Subcutaneous adipose tissue (tissue), 4 donors: ENCODE measurements around the gene CCT7. TPM values are rescaled to one million over a fixed set of nuclear protein-coding genes. Genes with fewer than 3 reads are reported as not detected.

Experiments
- CTCF ChIP-seq: fragments of 450-650 bp; IDR thresholded peaks from one replicate; pipeline ENCODE4 v1.5.1; 2016; ENCODE audit warnings: low read depth, mild to moderate bottlenecking, control low read depth, antibody characterized with exemption, moderate library complexity
- total RNA-seq, 4 donors: library from RNA; depleted of rRNA; stranded (reverse); fragments of >200 nt; gene quantifications; one replicate each; pipeline ENCODE4 v1.1.0, GENCODE V29; 2016

CCT7 gene
- total RNA-seq, 4 donors from 2014 or later, result 131 to 219 (median 154) TPM

DNA sequence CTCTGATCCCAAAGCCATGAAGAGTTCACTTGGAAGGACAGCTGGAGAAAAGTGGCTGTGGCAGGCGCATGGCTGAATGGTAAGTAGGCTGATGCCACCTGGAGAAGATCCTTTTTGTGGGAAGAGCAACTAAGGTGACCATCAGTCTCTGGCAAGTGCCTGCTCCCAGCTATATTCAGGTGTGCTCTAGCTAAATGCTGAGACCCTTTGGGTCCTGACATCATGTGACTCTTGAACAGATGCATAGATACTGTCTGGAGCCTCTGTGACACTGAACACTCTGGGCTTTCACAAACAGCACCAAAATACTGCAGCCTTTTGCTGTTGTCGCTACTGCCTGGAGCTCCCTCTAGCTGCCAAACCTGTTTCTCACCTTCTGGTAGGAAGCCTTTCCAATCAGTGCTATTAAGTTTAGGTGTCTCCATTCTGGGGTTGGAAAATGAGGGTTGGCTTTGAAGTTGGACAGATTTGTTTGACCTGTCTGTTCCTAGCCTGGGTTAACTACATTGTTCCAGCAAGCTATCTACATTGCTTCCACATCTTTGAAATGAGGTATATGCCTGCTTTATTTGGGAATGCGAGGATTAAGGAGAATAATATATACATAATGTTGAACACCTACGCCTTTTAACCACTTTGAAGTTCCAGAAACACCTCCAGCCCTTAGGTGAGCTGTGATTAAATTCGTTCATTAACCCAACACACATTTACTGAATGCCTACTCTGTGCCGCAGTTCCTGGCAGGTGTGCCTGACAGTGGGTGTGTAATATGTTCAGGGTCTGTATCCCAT, 56.1 kb downstream of the CCT7 start:
- no peak for TF ChIP-seq CTCF

GRCh38 chr2:73291093-73291460, 57.0 kb downstream of the CCT7 start:
- no peak for TF ChIP-seq CTCF

GRCh38 chr2:73291461-73292315, 57.6 kb downstream of the CCT7 start:
- TF ChIP-seq CTCF, result no peak

DNA sequence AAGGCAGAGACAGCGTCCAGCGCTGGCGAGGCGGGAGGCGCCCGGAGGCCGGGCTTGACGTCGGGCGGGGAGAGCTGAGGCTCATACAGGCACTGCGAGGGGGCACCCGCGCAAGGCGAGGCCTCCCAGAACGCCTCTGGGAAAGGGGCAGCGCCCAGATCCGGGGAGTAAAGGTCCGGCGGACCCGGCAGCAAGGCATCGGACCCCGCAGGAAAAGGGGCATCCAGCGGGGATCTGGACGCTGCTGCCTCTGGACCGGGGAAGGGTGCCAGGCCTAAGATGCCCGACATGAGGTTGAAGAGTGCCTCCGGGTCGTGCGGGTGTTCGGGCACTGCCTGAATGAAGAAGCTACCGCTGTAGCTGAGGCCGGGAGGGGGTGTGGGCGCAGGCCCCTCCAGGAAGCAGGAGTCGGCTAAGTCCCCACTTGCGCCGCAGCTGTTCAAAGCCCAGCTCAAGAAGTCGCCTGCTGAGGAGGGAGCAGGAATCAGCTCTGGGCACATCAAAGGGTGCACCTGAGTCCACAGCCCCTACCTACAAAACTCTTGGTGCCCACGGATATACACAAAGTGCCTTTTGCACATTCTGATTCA, 58.3 kb downstream of the CCT7 start:
- TF ChIP-seq CTCF, result no peak

DNA sequence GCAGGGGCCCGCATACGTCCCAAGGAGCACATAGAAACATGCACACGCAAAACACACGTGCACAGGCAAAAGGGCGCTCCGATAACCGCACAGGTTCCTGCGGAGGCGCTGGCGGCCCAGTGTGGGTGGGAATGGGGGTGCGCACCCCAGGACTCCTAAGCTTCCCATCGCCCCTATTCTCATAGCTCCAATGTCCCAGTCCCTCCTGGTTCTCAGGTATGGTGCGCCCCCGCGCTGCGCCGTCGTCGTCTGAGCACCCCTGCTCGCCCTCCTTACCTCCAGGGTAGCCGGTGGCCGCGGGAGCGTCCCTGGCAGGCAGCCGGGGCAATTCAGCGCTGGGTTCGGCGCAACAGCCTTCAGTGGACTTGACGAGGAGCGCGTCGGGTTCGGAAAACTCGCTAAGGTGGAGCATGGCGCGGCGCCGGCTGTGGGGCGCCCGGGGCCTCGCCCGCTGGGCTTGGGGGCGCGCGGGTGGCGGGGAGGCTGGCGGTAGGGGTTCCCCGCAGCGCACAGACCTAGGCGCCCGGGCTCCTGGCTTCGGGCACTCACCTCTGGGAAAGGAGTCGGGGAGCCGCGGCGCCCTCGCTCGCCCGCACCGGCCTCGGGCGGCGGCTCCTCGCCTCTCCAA, 58.9 kb downstream of the CCT7 start:
- TF ChIP-seq CTCF, result no peak

GRCh38 chr2:73293534-73294171, 59.5 kb downstream of the CCT7 start, which contains the start of gene EGR4:
Gene EGR4 (minus strand): TSS chr2:73293548. CDS start chr2:73293317, 231 bp downstream.
- no peak for TF ChIP-seq CTCF
